Mononuclear cell (primary cell): Measurements from ENCODE around the gene CDT1. TPM values are rescaled to one million over a fixed set of nuclear protein-coding genes. Genes with fewer than 3 reads are reported as not detected.
A peak's percentile ranks its signal among the peaks of the same experiment; 100 is the strongest.

Source experiments
- H3K27me3 ChIP-seq: 2 replicates; pipeline ENCODE4 v1.6.0; 2011; ENCODE audit warnings: low read length, control low read depth; ENCODE audit not compliant: insufficient read depth
- H3K4me1 ChIP-seq: 2 replicates; pipeline ENCODE4 v1.5.1; 2011; ENCODE audit warnings: mild to moderate bottlenecking, low read length, control low read depth; ENCODE audit not compliant: insufficient read depth
- H3K4me3 ChIP-seq: 2 replicates; pipeline ENCODE4 v1.5.1; 2011; ENCODE audit warnings: mild to moderate bottlenecking, low read length, moderate library complexity
- H3K9me3 ChIP-seq: 2 replicates; pipeline ENCODE4 v1.5.1; 2011; ENCODE audit warnings: low read depth, mild to moderate bottlenecking, control low read depth, low read length
- total RNA-seq: library from RNA; depleted of rRNA; stranded (reverse); fragments of >200 nt; gene quantifications from one replicate; pipeline ENCODE4 v1.2.3, GENCODE V29; 2012

CDT1 gene
- total RNA-seq, 1 donor: 0.42 TPM

GRCh38 chr16:88804552-88805339 lies 1.2 kb downstream of the CDT1 start:
- H3K27me3 ChIP-seq: no peaks in the 10 kb centered on the region
- H3K9me3 ChIP-seq: no peaks in the 10 kb centered on the region
- H3K4me3 ChIP-seq: no peak overlapping the region
- H3K4me1 ChIP-seq: peaks cover 40% of the 10 kb centered on the region

GRCh38 chr16:88805340-88805715 lies 1.7 kb downstream of the CDT1 start:
- H3K4me3 ChIP-seq: no peak overlapping the region
- H3K9me3 ChIP-seq: no peaks in the 10 kb centered on the region
- H3K4me1 ChIP-seq: peaks cover 41% of the 10 kb centered on the region
- no peaks in the 10 kb centered on the region for H3K27me3 ChIP-seq

DNA sequence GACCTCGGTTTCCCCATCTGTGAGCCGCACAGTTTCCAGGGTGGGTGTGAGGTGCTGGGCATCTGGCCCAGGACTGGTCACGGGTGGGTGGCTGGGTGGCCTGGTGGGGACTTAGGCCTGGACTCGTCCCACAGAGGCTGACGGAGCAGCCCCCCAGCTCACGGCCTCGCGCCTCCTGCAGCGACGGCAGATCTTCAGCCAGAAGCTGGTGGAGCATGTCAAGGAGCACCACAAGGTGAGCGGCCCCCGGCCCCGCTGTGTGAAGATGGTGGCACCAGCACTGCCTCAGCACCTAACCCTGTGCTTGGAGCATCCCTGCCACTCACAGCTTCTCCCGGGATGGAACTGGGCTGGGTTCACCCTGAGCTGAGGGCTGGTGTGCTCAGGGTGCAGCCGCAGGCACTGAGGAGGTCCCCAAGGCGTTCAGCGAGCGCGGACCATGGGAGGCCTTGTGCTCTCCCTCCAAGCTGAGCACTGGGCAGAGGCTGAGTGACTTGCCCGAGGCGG lies 2.4 kb downstream of the CDT1 start:
- H3K27me3 ChIP-seq: no peaks in the 10 kb centered on the region
- peaks cover 47% of the 10 kb centered on the region for H3K4me1 ChIP-seq
- H3K9me3 ChIP-seq: no peaks in the 10 kb centered on the region
- H3K4me3 ChIP-seq: no peak overlapping the region

DNA sequence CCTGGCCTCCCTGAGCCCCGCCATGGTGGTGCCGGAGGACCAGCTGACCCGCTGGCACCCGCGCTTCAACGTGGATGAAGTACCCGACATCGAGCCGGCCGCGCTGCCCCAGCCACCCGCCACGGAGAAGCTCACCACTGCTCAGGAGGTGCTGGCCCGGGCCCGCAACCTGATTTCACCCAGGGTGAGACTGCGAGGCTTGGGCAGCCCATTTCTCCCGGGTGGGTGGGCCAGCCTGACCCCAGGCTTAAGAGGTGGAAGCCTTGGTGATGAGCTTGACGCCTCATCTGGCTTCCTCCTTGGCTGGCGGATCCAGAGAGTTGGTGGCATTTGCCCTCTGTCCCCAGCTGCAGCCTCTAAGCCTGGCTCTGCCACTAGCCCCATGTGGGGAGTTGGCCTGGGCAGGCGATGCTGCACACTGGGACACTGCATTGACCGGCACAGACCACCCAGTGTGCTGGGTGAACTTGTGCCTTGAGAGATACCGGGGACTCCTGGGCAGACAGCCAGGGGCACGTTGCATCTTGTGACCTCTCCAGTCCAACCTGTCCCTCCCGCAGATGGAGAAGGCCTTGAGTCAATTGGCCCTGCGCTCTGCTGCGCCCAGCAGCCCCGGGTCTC lies 3.0 kb downstream of the CDT1 start:
- Histone ChIP-seq H3K4me3 (no peak overlapping the region), H3K27me3 (no peaks in the 10 kb centered on the region), H3K9me3 (no peaks in the 10 kb centered on the region), H3K4me1 (peaks cover 51% of the 10 kb centered on the region)

GRCh38 chr16:88807142-88807625 lies 3.6 kb downstream of the CDT1 start:
- H3K4me1 ChIP-seq: peaks cover 48% of the 10 kb centered on the region
- H3K9me3 ChIP-seq: no peaks in the 10 kb centered on the region
- no peaks in the 10 kb centered on the region for H3K27me3 ChIP-seq
- H3K4me3 ChIP-seq: no peak overlapping the region

GRCh38 chr16:88807626-88808453 lies 4.3 kb downstream of the CDT1 start:
- H3K4me3 ChIP-seq: no peak overlapping the region
- no peaks in the 10 kb centered on the region for H3K9me3 ChIP-seq
- no peaks in the 10 kb centered on the region for H3K27me3 ChIP-seq
- H3K4me1 ChIP-seq: peaks cover 48% of the 10 kb centered on the region

- peaks cover 45% of the 10 kb centered on the region for H3K4me1 ChIP-seq
- H3K4me3 ChIP-seq: no peak overlapping the region
- H3K9me3 ChIP-seq: no peaks in the 10 kb centered on the region
- no peaks in the 10 kb centered on the region for H3K27me3 ChIP-seq
Measured at GRCh38 chr16:88809068-88809675, 5.6 kb downstream of the CDT1 start.

DNA sequence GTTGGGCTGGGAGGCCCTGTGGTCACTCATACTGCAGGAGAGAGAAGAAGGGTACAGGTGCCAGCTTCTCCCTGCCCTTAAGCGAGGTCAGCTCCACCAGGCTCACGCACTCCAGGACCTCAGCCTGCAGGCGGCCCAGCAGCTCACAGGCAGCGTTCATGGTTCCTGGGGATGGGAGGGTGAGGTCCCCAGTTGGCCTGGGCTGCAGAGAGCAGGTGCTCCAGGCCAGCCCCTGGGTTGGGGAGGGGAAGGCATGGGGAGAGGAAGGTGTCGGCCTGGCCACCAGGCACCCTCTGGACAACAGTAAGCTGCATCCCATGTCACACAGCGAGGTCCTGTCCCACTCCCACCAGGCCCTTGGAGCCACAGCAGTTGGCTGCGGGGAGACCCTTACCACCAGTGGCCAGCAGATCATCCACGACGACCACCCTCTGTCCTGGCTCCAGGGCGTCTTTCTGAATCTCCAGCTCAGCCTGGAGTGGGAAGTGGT lies 6.1 kb downstream of the CDT1 start:
- Histone ChIP-seq H3K4me3 (no peak overlapping the region), H3K9me3 (no peaks in the 10 kb centered on the region), H3K27me3 (no peaks in the 10 kb centered on the region), H3K4me1 (peaks cover 39% of the 10 kb centered on the region)

DNA sequence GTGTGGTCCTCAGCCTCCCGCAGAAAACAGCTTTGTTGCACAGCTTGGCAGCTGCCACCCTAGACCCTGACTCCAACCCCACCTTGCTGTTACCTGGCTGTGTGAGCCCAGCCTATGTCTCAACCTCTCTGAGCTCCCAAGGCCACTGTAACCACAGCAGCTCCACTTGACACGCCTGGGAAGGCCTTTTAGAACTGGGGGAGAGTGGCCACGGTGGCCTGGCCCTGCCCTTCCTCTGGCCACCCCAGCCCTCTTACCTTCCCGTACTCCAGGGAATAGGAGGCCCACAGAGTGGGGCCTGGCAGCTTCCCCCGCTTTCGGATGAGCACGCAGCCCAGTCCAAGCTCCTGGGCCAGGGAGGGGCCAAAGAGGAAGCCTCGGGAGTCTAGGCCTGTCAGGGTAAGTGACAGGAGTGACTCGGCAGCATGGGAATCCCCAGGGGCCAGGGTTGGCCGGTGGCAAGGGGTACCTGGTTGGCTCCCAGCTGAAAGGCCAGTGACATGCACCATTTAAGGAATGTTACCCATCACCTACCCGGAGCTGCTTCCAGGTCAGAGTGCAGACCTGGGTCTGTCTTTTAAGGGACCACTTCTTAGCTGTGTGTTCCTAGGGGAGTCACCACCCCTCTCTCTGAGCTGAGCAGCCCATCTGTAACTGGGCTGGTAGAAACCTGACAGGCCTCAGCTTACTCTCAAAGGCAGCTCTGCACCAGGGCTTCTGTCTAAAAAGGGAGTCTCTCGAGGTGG lies 6.8 kb downstream of the CDT1 start:
- Histone ChIP-seq H3K9me3 (no peaks in the 10 kb centered on the region), H3K27me3 (no peaks in the 10 kb centered on the region), H3K4me1 (peaks cover 34% of the 10 kb centered on the region), H3K4me3 (peak overlapping the region; percentile 48)

DNA sequence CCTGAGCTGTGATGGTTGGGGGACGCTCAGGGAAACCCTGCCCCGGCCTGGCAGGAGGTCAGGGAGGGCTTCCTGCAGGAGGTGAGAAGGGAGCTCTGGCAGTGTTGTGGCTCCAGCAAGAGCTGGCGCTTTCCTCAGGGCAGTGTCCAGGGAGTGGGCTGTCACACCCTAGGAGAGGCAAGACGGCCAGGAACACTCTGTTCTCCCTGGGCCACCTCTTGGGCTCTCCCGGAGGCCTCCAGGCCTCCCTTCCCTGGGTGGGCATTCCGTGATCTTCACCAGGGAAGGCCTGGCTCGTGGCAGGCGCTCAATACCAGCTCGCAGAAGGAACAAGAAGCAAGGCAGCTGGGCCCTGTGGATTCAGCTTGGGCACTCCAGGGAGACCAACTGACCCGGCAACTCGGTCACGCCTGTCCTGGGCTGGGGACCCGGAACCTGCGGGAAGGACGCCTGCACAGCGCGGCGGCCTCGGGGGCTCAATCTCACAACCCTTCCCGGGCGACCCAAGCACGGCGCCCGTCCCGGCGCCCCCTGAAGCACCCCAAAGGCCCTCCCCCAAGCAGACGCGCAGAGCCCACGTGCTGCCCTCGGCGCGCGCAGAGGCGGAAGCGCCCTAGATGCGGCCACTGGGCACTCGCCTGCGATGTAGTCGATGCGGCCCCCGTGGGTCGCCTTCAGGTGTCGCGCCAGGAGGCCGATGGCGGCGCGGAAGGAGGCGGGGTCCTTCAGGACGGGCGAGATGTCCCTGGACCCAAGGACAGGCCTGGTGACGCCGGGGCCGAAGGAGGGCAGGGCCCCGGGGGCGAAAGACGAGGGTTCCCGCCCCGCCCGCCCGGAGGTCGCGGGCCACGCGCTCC lies 7.6 kb downstream of the CDT1 start:
- H3K4me3 ChIP-seq: peak overlapping the region; percentile 48
- no peaks in the 10 kb centered on the region for H3K9me3 ChIP-seq

GRCh38 chr16:88811769-88812512 lies 8.4 kb downstream of the CDT1 start, which contains the start of gene APRT:
Gene APRT (minus strand): TSS chr16:88811928. CDS start chr16:88811899, 29 bp downstream.
- H3K9me3 ChIP-seq: no peaks in the 10 kb centered on the region
- no peaks in the 10 kb centered on the region for H3K27me3 ChIP-seq
- H3K4me3 ChIP-seq: peak within 1 kb of the TSS; percentile 48

More for the DNA sequence above, 7.6 kb downstream of the CDT1 start:
- peaks cover 34% of the 10 kb centered on the region for H3K4me1 ChIP-seq
- H3K27me3 ChIP-seq: no peaks in the 10 kb centered on the region

DNA sequence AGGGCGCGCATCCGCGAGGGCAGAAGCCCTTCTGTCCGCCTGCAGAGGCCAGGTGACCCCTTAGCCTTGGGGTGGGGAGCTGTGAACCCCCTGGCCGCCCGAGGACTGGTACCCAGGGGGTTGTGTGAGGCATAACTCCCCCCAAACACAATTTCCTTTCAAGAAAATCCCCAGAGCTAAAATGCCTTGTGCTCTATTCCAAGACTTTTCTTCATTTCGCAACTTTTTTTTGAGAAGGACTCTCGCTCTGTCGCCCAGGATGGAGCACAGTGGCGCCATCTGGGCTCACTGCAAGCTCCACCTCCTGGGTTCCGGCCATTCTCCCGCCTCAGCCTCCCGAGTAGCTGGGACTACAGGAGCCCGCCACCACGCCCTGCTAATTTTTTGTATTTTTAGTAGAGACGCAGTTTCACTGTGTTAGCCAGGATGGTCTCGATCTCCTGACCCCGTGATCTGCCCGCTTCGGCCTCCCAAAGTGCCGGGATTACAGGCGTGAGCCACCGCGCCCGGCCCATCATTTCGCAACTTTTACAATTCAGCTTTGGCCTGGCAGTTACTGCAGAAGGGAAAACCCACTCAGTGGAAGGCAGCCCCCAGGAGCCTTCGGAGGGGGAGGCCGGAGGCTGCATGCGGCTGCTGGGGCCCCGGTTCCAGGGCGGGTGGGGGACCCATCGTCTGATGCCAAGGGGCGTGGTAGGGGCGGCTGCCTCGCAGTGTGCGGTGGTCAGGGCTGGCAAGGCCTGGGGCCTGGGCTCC lies 9.1 kb downstream of the CDT1 start:
- Histone ChIP-seq H3K9me3 (no peaks in the 10 kb centered on the region), H3K4me3 (peak overlapping the region; percentile 48), H3K27me3 (no peaks in the 10 kb centered on the region), H3K4me1 (peaks cover 34% of the 10 kb centered on the region)

More at GRCh38 chr16:88811769-88812512, 8.4 kb downstream of the CDT1 start, which contains the start of gene APRT:
- peaks cover 34% of the 10 kb centered on the region for H3K4me1 ChIP-seq
